ENCODE measurements around the gene MRTFA. TPM values are rescaled to one million over a fixed set of nuclear protein-coding genes. Genes with fewer than 3 reads are reported as not detected.
"Not testable (repeated sequence)": the region's sequence is repeated elsewhere in the genome, so short reads cannot be mapped to it uniquely, and the experiment has no call there.

MRTFA gene
- total RNA-seq, 1 experiment from 2014 or later: 28.0 TPM

- H3K36me3 ChIP-seq (ENCODE audit: control insufficient read depth in 1 of 2, insufficient read depth in 2 of 2, low read length in 2 of 2); H3K27me3 ChIP-seq (ENCODE audit: insufficient read depth, low read length); H3K4me3 ChIP-seq (replicated peaks in 1 of 2; ENCODE audit: low read depth in 1 of 2, low read length in 2 of 2); H4K20me1 ChIP-seq (ENCODE audit: insufficient read depth); intact Hi-C loops (cut with micrococcal nuclease); H2AFZ ChIP-seq (ENCODE audit: low read depth, low read length, poor library complexity, severe bottlenecking); CTCF ChIA-PET; ATAC-seq; H3K27ac ChIP-seq (ENCODE audit: low read depth, low read length); H3K9ac ChIP-seq (ENCODE audit: low read length); POLR2A ChIA-PET; H3K9me2 ChIP-seq (ENCODE audit: insufficient read depth); H3K9me3 ChIP-seq (ENCODE audit: control insufficient read depth in 1 of 2, insufficient read depth in 1 of 2, low read depth in 1 of 2, low read length in 2 of 2); BruUV-seq (replicated peaks); DNase-seq (ENCODE audit: low read depth, low spot score); RAD21 ChIA-PET (ENCODE audit: low non-redundant PET in 1 of 2, low total read pairs in 2 of 2, uncharacterized antibody in 2 of 2, unreplicated experiment in 2 of 2); H3K4me2 ChIP-seq (ENCODE audit: low read length); H3K4me1 ChIP-seq (ENCODE audit: control insufficient read depth in 1 of 2, insufficient read depth in 2 of 2, low read length in 2 of 2): not testable (repeated sequence)
- peaks cover 14% of the 10 kb centered on the region for H3K79me2 ChIP-seq (ENCODE audit: insufficient read depth, low read length)
Observed at GRCh38 chr22:40554023-40554422, 82.5 kb downstream of the MRTFA start.

GRCh38 chr22:40553014-40553554 lies 83.4 kb downstream of the MRTFA start:
- ChIA-PET CTCF (no interaction called here), RAD21 (ENCODE audit: low non-redundant PET in 1 of 2, low total read pairs in 2 of 2, uncharacterized antibody in 2 of 2, unreplicated experiment in 2 of 2) (no interaction called here), POLR2A (no interaction called here)
- Histone ChIP-seq H3K4me2 (ENCODE audit: low read length) (no peak overlapping the region), H3K27ac (ENCODE audit: low read depth, low read length) (no peak overlapping the region), H3K9me3 (ENCODE audit: control insufficient read depth in 1 of 2, insufficient read depth in 1 of 2, low read depth in 1 of 2, low read length in 2 of 2) (no peaks in the 10 kb centered on the region), H2AFZ (ENCODE audit: low read depth, low read length, poor library complexity, severe bottlenecking) (no peak overlapping the region), H3K9ac (ENCODE audit: low read length) (no peak overlapping the region), H3K4me3 (replicated peaks in 1 of 2; ENCODE audit: low read depth in 1 of 2, low read length in 2 of 2) (no peak overlapping the region), H3K79me2 (ENCODE audit: insufficient read depth, low read length) (0 out of 2 replicates have a peak, but pooled peaks cover 10% of the 10 kb centered on the region), H3K4me1 (ENCODE audit: control insufficient read depth in 1 of 2, insufficient read depth in 2 of 2, low read length in 2 of 2) (no peaks in the 10 kb centered on the region), H3K9me2 (ENCODE audit: insufficient read depth) (no peaks in the 10 kb centered on the region), H3K27me3 (ENCODE audit: insufficient read depth, low read length) (no peaks in the 10 kb centered on the region), H4K20me1 (ENCODE audit: insufficient read depth) (no peaks in the 10 kb centered on the region), H3K36me3 (ENCODE audit: control insufficient read depth in 1 of 2, insufficient read depth in 2 of 2, low read length in 2 of 2) (peaks cover 0 to 3% of the 10 kb centered on the region in 2 experiments; a peak in 1 of 4 replicates)
- no TSS peak for BruUV-seq (replicated peaks)
- no peak for DNase-seq (ENCODE audit: low read depth, low spot score)
- intact Hi-C loops (cut with micrococcal nuclease): no loop called here
- ATAC-seq: no peak
- TF ChIP-seq EGR1 (IDR thresholded peaks at IDR 0.05; ENCODE audit: low read depth) (no peak), TCF7L2 (IDR thresholded peaks at IDR 0.05; ENCODE audit: borderline replicate concordance, extremely low read depth, insufficient read depth, insufficient read length) (no peak), POLR2A (IDR thresholded peaks at IDR 0.05; ENCODE audit: borderline replicate concordance, extremely low read depth, insufficient read depth, insufficient read length) (no peak), POLR2AphosphoS5 (IDR thresholded peaks at IDR 0.05; ENCODE audit: low read depth, low read length) (no peak), JUND (IDR thresholded peaks at IDR 0.05) (no peak), ZFX (IDR thresholded peaks at IDR 0.05) (no peak), ZNF274 (IDR thresholded peaks at IDR 0.05; ENCODE audit: low read depth, low read length) (no peak), EZH2 (IDR thresholded peaks at IDR 0.05) (no peak), SIN3A (IDR thresholded peaks at IDR 0.05; ENCODE audit: low read depth) (no peak), YY1 (IDR thresholded peaks at IDR 0.05; ENCODE audit: extremely low read depth, insufficient replicate concordance, low read depth, low read length) (no peak), FOSL1 (IDR thresholded peaks at IDR 0.05; ENCODE audit: low read depth) (no peak), CBX3 (IDR thresholded peaks at IDR 0.05; ENCODE audit: low read depth) (no peak), CEBPB (IDR thresholded peaks at IDR 0.05; ENCODE audit: low read depth) (no peak), EZH2phosphoT487 (IDR thresholded peaks at IDR 0.05; ENCODE audit: borderline replicate concordance) (no peak)
- TF ChIP-seq, protein P1, sequence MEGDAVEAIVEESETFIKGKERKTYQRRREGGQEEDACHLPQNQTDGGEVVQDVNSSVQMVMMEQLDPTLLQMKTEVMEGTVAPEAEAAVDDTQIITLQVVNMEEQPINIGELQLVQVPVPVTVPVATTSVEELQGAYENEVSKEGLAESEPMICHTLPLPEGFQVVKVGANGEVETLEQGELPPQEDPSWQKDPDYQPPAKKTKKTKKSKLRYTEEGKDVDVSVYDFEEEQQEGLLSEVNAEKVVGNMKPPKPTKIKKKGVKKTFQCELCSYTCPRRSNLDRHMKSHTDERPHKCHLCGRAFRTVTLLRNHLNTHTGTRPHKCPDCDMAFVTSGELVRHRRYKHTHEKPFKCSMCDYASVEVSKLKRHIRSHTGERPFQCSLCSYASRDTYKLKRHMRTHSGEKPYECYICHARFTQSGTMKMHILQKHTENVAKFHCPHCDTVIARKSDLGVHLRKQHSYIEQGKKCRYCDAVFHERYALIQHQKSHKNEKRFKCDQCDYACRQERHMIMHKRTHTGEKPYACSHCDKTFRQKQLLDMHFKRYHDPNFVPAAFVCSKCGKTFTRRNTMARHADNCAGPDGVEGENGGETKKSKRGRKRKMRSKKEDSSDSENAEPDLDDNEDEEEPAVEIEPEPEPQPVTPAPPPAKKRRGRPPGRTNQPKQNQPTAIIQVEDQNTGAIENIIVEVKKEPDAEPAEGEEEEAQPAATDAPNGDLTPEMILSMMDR (IDR thresholded peaks at IDR 0.05 in 2 of 3, conservative IDR thresholded peaks at IDR 0.05 in 1 of 3; ENCODE audit: borderline replicate concordance in 1 of 3, insufficient read depth in 1 of 3, low read depth in 2 of 3, low read length in 2 of 3): no peak
- TF ChIP-seq, protein P2, sequence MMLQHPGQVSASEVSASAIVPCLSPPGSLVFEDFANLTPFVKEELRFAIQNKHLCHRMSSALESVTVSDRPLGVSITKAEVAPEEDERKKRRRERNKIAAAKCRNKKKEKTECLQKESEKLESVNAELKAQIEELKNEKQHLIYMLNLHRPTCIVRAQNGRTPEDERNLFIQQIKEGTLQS (IDR thresholded peaks at IDR 0.05): no peak
- TF ChIP-seq, protein P3, sequence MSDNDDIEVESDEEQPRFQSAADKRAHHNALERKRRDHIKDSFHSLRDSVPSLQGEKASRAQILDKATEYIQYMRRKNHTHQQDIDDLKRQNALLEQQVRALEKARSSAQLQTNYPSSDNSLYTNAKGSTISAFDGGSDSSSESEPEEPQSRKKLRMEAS (IDR thresholded peaks at IDR 0.05): no peak
